ENCODE data around the gene AKT3. TPM values are rescaled to one million over a fixed set of nuclear protein-coding genes. Genes with fewer than 3 reads are reported as not detected.

Gene AKT3
- total RNA-seq, 4 donors from 2014 or later: 29.7 to 77.2 (median 37.4) TPM

GRCh38 chr1:243507001-243507671 lies 342.9 kb downstream of the AKT3 start:
- ATAC-seq (ENCODE audit: low FRiP score) (no peak), DNase-seq (ENCODE audit: low spot score) (no peak)
- TF ChIP-seq, protein P1, sequence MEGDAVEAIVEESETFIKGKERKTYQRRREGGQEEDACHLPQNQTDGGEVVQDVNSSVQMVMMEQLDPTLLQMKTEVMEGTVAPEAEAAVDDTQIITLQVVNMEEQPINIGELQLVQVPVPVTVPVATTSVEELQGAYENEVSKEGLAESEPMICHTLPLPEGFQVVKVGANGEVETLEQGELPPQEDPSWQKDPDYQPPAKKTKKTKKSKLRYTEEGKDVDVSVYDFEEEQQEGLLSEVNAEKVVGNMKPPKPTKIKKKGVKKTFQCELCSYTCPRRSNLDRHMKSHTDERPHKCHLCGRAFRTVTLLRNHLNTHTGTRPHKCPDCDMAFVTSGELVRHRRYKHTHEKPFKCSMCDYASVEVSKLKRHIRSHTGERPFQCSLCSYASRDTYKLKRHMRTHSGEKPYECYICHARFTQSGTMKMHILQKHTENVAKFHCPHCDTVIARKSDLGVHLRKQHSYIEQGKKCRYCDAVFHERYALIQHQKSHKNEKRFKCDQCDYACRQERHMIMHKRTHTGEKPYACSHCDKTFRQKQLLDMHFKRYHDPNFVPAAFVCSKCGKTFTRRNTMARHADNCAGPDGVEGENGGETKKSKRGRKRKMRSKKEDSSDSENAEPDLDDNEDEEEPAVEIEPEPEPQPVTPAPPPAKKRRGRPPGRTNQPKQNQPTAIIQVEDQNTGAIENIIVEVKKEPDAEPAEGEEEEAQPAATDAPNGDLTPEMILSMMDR (IDR thresholded peaks at IDR 0.05): no peak

GRCh38 chr1:243505986-243506689 lies 343.9 kb downstream of the AKT3 start:
- no peak for ATAC-seq (ENCODE audit: low FRiP score)
- TF ChIP-seq, protein P1 (IDR thresholded peaks at IDR 0.05): no peak
- DNase-seq (ENCODE audit: low spot score): no peak

DNA sequence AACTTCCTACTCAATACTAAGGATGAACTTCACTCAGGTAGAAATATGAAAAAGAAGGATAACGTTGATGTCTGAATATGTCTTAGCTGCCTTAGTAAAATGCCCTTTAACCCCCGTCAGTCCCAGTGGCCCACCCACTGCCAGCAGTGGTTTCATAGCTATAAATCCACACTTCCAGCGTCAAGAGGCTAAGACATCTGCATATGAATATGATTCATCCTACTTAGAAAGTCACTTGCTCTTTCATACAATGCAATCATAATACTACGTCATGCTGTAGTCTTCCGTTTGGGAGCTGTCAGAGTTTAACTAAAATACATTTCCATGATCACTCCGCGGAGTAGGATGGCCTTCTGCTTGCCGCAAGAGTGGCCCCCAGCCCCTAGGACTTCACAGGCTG lies 346.9 kb downstream of the AKT3 start:
- ATAC-seq (ENCODE audit: low FRiP score) (no peak), DNase-seq (ENCODE audit: low spot score) (no peak)
- TF ChIP-seq, protein P1 (IDR thresholded peaks at IDR 0.05): no peak

- TF ChIP-seq, protein P1 (IDR thresholded peaks at IDR 0.05): no peak
- DNase-seq (ENCODE audit: low spot score) (no peak), ATAC-seq (ENCODE audit: low FRiP score) (no peak)
Measured at GRCh38 chr1:243501002-243501401, 349.0 kb downstream of the AKT3 start.

DNA sequence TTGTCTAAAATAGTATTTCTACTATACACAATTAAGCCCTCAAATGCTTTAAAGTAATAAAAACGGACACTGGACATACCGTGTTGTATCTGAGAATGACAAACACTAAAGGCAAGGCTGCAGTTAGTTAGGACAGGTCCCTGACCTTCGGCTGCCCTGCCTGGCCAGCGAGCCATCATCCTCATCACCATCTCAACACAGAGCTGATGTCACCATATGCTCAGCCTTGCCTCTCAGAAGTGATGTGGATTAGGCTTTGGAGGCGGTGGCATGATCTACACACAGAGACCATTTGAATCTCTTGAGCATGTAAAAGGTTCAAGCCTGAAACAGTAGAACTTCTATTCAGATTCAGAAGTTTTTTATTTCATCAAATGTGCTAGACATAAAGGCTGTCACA lies 349.5 kb downstream of the AKT3 start:
- DNase-seq (ENCODE audit: low spot score): no peak
- TF ChIP-seq, protein P1 (IDR thresholded peaks at IDR 0.05): no peak
- no peak for ATAC-seq (ENCODE audit: low FRiP score)

- ATAC-seq (ENCODE audit: low FRiP score) (no peak), DNase-seq (ENCODE audit: low spot score) (no peak)
- TF ChIP-seq, protein P1 (IDR thresholded peaks at IDR 0.05): no peak
Measured at GRCh38 chr1:243499711-243500110, 350.3 kb downstream of the AKT3 start.

- TF ChIP-seq, protein P1 (IDR thresholded peaks at IDR 0.05): no peak
- ATAC-seq (ENCODE audit: low FRiP score): no peak
- DNase-seq (ENCODE audit: low spot score): no peak
Measured at GRCh38 chr1:243499248-243499647, 350.8 kb downstream of the AKT3 start.
